ENCODE data around the gene SLCO2B1.
"Not testable (repeated sequence)": the region's sequence is repeated elsewhere in the genome, so short reads cannot be mapped to it uniquely, and the experiment has no call there.

The SLCO2B1 gene, protein sequence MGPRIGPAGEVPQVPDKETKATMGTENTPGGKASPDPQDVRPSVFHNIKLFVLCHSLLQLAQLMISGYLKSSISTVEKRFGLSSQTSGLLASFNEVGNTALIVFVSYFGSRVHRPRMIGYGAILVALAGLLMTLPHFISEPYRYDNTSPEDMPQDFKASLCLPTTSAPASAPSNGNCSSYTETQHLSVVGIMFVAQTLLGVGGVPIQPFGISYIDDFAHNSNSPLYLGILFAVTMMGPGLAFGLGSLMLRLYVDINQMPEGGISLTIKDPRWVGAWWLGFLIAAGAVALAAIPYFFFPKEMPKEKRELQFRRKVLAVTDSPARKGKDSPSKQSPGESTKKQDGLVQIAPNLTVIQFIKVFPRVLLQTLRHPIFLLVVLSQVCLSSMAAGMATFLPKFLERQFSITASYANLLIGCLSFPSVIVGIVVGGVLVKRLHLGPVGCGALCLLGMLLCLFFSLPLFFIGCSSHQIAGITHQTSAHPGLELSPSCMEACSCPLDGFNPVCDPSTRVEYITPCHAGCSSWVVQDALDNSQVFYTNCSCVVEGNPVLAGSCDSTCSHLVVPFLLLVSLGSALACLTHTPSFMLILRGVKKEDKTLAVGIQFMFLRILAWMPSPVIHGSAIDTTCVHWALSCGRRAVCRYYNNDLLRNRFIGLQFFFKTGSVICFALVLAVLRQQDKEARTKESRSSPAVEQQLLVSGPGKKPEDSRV

DNA sequence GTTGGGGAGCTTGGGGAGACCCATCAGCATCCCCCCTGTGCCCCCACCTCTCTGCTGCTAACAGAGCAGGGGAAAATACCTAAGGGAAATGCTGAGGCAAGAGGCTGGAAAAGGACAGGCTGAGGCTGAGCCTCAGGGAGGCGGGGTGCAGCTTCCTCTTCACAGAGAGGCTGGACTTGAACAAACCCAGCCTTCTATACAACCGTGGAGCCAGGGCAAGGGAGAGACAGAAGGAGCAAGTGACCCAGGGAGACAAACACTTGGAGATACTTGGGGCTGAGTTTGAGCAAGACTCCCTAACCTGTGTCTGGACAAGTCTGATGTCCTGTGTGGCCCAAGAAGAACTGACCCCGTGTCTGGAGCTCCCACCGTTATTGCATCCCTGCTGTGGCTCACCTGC is at the start of gene SLCO2B1:
Gene SLCO2B1, plus strand, starts transcription at position 229 of the 400 bp plus-strand sequence. CDS start 275 bp downstream, outside the sequence.
- in situ Hi-C loops (cut with HindIII; ENCODE audit: low pct_ligation_motif_present, low pct_unique_long_range_greater_than_20kb, low sequenced_read_pairs), result no loop called here
- no peak for DNase-seq

DNA sequence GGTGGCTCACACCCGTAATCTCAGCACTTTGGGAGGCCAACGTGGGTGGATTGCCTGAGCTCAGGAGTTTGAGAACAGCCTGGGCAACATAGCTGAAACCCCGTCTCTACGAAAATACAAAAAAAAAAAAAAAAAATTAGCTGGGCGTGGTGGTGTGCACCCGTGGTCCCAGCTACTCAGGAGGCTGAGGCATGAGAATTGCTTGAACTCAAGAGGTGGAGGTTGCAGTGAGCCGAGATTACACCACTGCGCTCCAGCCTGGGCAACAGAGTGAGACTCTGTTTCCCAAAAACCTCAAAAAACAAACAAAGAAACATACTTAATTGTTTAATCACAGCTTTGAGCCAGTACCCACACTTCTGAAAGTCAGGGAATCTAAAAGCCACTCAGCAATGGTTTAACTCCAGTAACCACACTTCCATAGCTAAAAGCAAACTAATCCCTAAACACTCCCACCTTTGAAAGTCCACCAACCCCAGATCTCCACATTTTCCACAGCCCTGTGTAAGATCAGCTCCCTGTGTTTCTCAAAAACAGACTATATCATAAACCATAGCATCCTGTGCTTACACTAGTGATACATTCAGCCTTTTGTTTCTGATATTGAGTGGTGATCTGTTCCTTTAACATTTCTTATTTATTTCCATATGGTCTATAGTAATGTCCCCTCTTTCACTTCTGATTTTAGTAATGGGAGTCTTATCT is 49.3 kb upstream of the SLCO2B1 start:
- in situ Hi-C loops (cut with HindIII; ENCODE audit: low pct_ligation_motif_present, low pct_unique_long_range_greater_than_20kb, low sequenced_read_pairs), result no loop called here

DNA sequence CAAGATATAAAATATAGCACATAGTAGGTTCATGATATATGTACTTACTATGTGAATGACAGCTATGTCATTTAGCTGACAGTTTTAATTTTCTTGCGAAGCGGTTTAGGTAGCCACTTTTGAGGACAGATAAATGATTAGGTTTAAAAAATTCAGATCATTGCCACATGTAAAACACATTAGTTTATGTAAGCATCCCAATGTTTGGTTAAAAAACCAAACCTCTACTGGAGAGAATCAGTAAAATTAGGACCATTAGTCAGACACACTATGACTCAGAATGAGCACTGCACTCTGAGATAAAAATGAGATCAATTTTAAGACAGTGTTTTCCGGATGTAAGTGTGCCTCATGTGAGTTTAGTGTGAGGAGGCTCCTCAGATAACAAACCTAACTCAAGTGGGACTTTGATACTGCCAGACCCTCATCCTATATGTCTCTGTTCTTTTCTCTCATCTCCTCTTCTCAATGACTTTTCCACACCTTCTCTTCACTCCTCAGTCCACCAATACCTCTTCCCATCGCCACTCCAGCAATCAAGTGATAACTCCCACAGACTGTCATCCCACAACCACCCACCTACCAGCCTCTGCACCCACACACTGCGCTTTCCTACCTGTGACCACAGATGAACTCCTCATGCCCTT is 47.4 kb upstream of the SLCO2B1 start:
- in situ Hi-C loops (cut with HindIII; ENCODE audit: low pct_ligation_motif_present, low pct_unique_long_range_greater_than_20kb, low sequenced_read_pairs), result no loop called here
- DNase-seq, result no peak

More for the DNA sequence above, 49.3 kb upstream of the SLCO2B1 start:
- no peak for DNase-seq

DNA sequence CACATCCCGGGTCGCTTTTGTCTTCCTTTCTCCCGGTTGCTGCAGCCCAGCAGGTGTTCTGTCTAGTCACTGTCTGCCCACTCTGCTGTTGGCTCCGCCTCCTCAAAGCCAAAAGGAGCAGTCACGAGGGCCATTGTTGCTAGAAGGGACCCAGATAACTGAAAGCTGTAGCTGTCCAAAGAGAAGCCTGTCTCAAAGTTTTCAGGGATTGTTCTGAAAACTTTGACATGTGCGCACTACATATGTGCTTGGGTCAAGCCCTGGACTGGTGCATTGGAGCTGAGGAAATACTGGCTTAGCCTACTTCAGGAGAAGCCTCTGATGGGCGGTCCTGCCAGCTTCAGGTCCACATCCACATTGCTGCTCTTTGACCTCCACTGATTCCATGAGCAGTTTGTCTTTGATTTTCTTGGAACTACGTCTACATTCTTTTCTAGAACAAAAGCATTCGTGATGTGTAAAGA is 45.4 kb upstream of the SLCO2B1 start:
- no peak for DNase-seq
- in situ Hi-C loops (cut with HindIII; ENCODE audit: low pct_ligation_motif_present, low pct_unique_long_range_greater_than_20kb, low sequenced_read_pairs), result no loop called here

DNA sequence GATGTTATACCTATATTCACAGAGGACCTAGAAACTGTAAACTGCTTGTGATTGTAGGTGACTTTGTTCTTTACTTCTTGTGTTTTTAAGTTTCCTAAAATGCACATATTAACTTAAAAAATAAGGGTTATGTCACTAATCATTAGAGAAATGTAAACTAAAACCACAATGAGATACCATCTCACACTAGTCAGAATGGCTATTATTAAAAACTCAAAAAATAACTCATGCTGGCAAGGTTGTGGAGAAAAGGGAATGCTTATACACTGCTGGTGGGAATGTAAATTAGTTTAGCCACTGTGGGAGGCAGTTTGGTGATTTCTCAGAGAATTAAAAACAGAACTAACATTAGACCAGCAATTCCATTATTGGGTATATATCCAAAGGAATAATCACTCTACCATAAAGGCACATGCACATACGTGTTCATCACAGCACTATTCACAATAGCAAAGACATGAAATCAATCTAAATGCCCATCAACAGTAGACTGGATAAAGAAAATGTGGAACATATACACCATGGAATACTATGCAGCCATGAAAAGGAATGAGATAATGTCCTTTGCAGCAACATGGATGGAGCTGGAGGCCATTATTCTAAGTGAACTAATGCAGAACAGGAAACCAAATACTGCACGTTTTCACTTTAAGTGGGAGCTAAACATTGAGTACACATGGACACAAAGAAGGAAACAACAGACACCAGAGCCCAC is 44.8 kb upstream of the SLCO2B1 start:
- DNase-seq; in situ Hi-C loops (cut with HindIII; ENCODE audit: low pct_ligation_motif_present, low pct_unique_long_range_greater_than_20kb, low sequenced_read_pairs): not testable (repeated sequence)

DNA sequence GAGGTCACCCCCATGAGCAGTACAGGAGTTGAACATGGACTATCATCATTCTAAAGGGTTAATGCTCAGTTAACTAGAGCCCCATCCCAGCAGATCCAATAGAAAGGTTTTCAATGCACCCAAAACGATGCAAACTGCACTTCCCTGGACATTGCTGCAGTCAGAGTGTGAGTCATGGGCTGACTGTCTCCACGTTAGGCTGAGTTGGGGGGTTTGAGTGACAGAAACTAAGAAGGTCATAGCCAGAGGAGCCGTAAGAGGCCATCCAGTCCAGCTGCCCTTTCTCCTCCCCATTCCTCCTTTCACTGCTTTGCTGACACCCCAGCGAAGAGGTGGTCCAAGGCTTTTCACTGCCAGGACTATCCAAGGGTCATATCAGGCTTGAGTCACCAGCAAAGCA is 43.7 kb upstream of the SLCO2B1 start:
- in situ Hi-C loops (cut with HindIII; ENCODE audit: low pct_ligation_motif_present, low pct_unique_long_range_greater_than_20kb, low sequenced_read_pairs), result no loop called here
- no peak for DNase-seq

DNA sequence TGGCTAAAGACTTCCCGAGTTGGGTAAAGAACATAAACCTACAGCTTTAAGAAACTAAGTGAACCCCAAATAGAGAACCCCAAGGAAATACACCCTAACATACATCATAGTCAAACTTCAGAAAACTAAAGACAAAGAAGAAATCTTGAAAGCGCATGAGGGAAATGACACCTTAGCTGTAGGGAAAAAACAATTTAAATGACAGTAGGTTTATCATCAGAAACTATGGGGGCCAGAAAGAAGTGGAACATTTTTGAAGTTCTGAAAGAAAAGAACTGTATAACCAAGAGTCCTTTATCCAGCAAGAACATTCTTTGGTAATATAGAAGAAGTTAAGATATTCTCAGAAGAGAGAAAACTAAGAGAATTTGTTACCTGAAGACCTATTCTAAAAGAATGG is 38.7 kb upstream of the SLCO2B1 start:
- in situ Hi-C loops (cut with HindIII; ENCODE audit: low pct_ligation_motif_present, low pct_unique_long_range_greater_than_20kb, low sequenced_read_pairs), result no loop called here
- DNase-seq, result no peak

DNA sequence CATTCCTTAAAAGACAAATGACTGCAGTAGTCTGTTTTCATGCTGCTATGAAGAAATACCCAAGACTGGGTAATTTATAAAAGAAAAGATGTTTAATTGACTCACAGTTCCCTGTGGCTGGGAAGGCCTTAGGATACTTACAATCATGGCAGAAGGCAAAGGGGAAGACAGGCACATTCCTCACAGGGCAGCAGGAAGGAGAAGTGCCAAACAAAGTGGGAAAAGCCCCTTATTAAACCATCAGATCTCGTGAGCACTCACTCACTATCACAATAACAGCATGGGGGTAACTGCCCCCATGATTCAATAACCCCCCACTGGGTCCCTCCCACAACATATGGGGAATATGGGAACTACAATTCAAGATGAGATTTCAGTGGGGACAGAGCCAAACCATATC is 37.9 kb upstream of the SLCO2B1 start:
- in situ Hi-C loops (cut with HindIII; ENCODE audit: low pct_ligation_motif_present, low pct_unique_long_range_greater_than_20kb, low sequenced_read_pairs), result no loop called here
- no peak for DNase-seq

DNA sequence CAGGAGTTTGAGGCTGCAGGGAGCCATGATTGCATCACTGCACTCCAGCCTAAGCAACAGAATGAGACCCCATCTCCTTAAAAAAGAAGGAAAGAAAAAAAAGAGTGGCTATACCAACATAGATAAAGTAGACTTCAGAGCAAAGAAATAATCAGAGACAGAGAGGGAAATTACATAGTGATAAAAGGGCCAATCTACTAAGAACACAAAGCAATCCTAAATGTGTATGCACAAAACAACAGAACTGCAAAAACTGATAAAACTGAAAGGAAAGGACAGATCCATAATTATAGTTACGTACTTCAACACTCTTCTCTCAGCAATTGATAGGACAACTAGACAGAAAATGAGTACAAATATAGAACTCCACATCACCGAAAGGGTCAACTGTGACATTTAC is 36.4 kb upstream of the SLCO2B1 start:
- DNase-seq, result no peak
- in situ Hi-C loops (cut with HindIII; ENCODE audit: low pct_ligation_motif_present, low pct_unique_long_range_greater_than_20kb, low sequenced_read_pairs), result no loop called here

DNA sequence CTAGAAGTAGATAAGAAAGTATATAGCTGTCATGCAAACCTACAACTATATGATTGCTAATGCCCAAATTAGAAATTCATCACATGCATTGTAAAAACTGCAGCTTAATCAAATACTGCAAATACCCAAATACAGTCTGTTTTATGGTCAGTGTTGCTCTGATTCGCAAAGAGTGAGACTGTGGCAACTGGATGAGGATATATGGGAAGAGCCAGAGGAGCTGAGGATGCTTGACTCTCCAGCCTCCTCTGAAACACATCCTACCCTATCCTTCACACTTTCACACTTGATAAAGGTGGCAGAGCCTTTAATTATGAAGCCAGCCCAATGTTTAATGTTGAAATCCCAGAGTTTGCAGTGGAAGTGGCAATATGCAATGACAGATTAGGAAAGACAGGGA is 32.3 kb upstream of the SLCO2B1 start:
- no peak for DNase-seq
- in situ Hi-C loops (cut with HindIII; ENCODE audit: low pct_ligation_motif_present, low pct_unique_long_range_greater_than_20kb, low sequenced_read_pairs), result no loop called here

DNA sequence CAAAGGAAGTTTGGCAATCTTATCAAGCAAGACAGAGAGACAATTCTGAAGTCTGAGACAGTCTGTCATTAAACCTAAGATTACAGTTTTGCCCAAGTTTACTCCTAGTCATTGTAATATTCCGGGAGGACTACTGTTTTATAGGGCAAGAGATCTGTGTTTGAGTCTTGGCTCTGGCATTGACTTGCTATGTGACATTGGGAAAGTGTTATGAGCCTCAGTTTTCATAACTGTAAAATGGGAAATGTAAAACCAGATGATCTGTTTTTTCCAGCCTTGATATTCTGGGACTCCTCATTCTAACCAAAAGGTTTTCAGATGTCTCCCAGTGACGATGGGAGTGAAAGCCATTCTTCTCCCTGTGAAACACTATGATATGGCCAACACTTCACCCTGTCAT is 24.3 kb upstream of the SLCO2B1 start:
- no peak for DNase-seq
- in situ Hi-C loops (cut with HindIII; ENCODE audit: low pct_ligation_motif_present, low pct_unique_long_range_greater_than_20kb, low sequenced_read_pairs), result no loop called here

DNA sequence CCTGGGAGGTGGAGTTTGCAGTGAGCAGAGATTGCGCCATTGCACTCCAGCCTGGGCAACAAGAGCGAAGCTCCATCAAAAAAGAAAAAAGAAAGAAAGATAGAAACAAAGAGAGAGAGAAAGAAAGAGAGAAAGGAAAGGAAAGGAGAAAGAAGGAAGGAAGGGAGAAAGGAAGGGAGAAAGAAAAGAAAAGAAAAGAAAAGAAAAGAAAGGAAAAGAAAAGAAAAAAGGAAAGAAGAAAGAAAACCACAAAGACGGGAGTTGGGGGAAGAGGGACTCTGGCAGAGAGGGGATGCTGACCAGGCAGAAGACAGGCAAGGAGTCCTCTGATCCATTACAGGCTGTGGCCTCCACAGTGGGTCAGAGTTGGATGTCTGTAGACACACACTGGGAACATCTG is 18.8 kb upstream of the SLCO2B1 start:
- DNase-seq, result no peak
- in situ Hi-C loops (cut with HindIII; ENCODE audit: low pct_ligation_motif_present, low pct_unique_long_range_greater_than_20kb, low sequenced_read_pairs), result no loop called here

DNA sequence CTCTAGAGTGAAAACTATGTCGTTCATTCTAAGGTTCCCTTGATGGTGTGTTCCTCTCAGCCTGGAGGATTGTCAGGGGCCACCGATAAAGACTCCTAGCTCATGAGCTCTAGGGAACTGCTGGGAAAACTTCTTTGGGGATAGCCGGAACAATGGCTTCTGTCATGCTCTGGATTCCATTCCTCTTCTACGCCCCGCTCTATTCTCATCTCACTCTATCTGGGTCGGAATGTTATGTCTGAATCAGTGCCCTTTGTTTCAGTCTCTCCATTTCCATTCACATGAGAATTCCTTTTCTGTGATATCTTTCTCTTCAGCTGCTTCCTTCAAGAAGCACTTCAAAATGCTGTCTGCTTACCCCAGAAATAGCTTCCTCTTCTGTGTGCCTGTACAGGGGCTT is 16.9 kb upstream of the SLCO2B1 start:
- in situ Hi-C loops (cut with HindIII; ENCODE audit: low pct_ligation_motif_present, low pct_unique_long_range_greater_than_20kb, low sequenced_read_pairs), result no loop called here
- no peak for DNase-seq

DNA sequence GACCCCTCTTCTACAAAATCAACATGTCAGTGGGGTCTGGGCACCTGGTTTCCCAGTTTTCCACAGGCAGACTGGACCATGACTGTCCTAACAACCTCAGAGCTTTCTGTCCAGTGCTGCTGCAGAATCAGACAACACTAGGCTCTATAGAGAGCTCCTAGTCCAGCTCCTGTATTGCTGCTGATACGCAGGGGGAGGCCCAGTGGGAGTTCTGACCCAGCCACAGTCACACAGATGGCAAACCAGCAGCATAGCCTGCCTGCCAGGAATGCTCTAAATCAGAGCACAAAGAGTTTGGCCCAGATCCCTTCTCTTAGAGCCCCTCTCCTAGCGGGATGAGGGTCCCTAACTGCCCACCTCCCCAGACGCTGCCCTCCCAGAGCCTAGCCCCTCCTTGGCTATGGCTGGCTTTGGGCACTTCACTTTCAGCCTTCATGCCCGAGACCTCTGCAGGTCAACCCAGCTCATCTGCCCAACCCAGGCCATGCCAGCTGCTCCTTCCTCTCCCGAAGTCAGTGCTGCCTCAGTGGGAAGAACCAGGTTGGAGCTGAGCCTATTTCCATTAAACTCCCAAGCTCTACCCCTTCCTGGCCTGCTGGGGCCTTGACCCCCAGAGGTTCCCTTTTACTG is 15.8 kb upstream of the SLCO2B1 start:
- in situ Hi-C loops (cut with HindIII; ENCODE audit: low pct_ligation_motif_present, low pct_unique_long_range_greater_than_20kb, low sequenced_read_pairs), result no loop called here
- DNase-seq, result no peak

DNA sequence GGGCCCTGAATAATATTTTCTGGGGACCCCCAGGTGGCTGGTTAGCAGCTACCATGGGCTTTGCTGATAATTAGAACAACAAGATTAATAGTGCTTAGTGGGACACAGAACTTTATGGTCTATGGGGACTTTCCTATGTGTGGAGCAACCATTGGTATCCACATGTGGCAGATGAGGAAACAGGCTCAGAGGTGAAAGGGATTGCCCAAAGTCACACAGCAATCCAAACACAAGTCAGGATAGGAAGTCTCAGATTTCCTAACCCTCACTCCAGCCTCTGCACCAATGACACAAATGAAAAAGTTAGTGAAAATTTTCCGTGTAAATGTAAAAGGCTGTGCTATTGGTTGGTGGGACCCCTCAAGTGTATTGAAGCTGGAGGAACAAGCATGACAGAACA is 15.3 kb upstream of the SLCO2B1 start:
- DNase-seq, result no peak
- in situ Hi-C loops (cut with HindIII; ENCODE audit: low pct_ligation_motif_present, low pct_unique_long_range_greater_than_20kb, low sequenced_read_pairs), result no loop called here

DNA sequence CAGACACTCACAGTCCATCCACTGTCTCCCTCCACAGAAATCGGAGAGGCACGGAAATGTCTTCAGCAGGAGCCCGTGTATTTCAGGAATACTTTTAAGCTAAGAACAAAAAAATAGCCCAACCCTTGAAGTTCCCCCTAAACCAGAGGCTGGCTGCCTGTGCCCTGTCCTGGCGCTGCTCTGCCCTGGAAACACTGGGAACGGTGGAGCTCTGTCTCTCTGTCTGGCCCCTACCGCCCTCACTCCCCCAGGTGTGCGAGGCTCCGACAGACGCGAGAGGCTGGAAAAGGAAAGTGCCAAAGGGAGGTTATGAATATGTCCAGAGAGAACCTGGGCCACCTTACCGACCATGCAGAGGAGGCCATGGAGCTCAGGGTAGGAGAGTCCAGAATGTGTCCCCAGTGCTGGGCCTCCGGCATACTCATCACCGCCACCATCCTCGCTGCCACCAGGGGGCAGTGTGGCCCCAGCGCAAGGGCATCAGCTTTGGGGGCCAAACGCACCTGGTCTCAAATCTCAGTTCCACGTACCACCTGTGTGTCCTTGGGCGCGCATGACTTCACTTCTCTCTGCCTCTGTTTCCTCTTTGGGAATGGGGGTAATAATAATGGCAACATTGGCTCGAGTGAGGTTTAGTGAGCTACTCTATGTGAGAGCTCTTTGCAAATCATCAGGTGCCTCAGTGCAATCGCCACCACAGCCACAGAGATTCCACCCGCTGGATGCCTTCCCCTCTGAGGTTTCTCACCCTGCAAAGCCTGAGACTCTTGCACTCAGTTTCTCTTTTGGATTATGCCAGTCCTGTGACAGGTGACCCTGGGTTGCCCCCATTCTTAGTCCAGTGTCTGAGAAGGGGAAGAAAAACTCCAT is 10.4 kb upstream of the SLCO2B1 start:
- in situ Hi-C loops (cut with HindIII; ENCODE audit: low pct_ligation_motif_present, low pct_unique_long_range_greater_than_20kb, low sequenced_read_pairs), result no loop called here
- peak; percentile 22 for DNase-seq

DNA sequence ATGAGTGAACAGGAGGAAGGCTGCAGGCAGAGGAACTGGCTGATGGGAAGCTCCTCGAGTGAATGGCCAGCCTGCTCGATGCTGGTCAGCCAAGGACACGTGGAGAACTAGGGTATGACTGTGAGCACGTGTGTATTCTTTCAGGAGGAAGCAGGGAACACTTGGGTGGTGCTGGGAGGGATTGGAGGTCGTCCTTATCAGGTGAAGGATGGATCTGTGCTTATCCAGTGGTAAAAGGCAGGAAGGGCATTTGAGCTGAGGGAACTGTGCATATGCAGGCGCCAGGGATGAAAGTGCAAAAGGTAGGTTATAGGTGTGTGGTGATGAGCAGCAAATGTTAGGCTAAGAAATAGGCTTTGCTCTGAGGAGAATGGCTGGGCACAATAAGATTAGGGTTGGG is 9.7 kb upstream of the SLCO2B1 start:
- in situ Hi-C loops (cut with HindIII; ENCODE audit: low pct_ligation_motif_present, low pct_unique_long_range_greater_than_20kb, low sequenced_read_pairs), result no loop called here
- DNase-seq, result no peak
